ENCODE data around the gene PPP2R2C.

Gene PPP2R2C

GRCh38 chr4:6467600-6467999 is 4.8 kb downstream of the PPP2R2C start:
- DNase-seq: no peak

- DNase-seq: no peak
Measured at GRCh38 chr4:6466756-6467381, 5.5 kb downstream of the PPP2R2C start.

- DNase-seq: no peak
Measured at GRCh38 chr4:6465955-6466354, 6.5 kb downstream of the PPP2R2C start.

GRCh38 chr4:6464842-6465588 is 7.4 kb downstream of the PPP2R2C start:
- DNase-seq: no peak

GRCh38 chr4:6463311-6464289 is 8.8 kb downstream of the PPP2R2C start:
- DNase-seq: no peak

GRCh38 chr4:6461301-6462165 is 10.9 kb downstream of the PPP2R2C start:
- DNase-seq: no peak

GRCh38 chr4:6460876-6461275 is 11.5 kb downstream of the PPP2R2C start:
- DNase-seq: no peak

- no peak for DNase-seq
Measured at GRCh38 chr4:6458528-6458927, 13.9 kb downstream of the PPP2R2C start.

- DNase-seq: no peak
Measured at GRCh38 chr4:6456450-6456849, 16.0 kb downstream of the PPP2R2C start.

GRCh38 chr4:6454112-6454910 is 18.1 kb downstream of the PPP2R2C start:
- no peak for DNase-seq

GRCh38 chr4:6453688-6453990 is 18.8 kb downstream of the PPP2R2C start:
- DNase-seq: no peak

- no peak for DNase-seq
Measured at GRCh38 chr4:6452897-6453687, 19.3 kb downstream of the PPP2R2C start.

GRCh38 chr4:6452116-6452896 is 20.1 kb downstream of the PPP2R2C start:
- DNase-seq: no peak

GRCh38 chr4:6451309-6451708 is 21.1 kb downstream of the PPP2R2C start:
- DNase-seq: no peak

- DNase-seq: no peak
Measured at GRCh38 chr4:6450709-6451108, 21.7 kb downstream of the PPP2R2C start.

GRCh38 chr4:6449746-6450369 is 22.6 kb downstream of the PPP2R2C start:
- no peak for DNase-seq

GRCh38 chr4:6449335-6449734 is 23.1 kb downstream of the PPP2R2C start:
- DNase-seq: no peak

GRCh38 chr4:6448476-6449170 is 23.8 kb downstream of the PPP2R2C start:
- DNase-seq: peak; percentile 34

GRCh38 chr4:6447672-6448171 is 24.7 kb downstream of the PPP2R2C start:
- peak; percentile 16 for DNase-seq
